SU-DHL-6 (cell line): Measurements from ENCODE around the gene FLNA.

Source experiments
- EZH2phosphoT487 ChIP-seq: fragments of 200-600 bp; sonication (generic), shearing (Covaris generic); conservative IDR thresholded peaks from 2 replicates; pipeline ENCODE4 v1.6.1; 2018; ENCODE audit warnings: mild to moderate bottlenecking, antibody characterized with exemption, low read length, moderate library complexity, mixed read lengths
- TF ChIP-seq, protein P1 (sequence below): fragments of 200-600 bp; sonication (generic); IDR thresholded peaks from one replicate; pipeline ENCODE4 v1.5.1; 2017; ENCODE audit warnings: antibody characterized with exemption, mild to moderate bottlenecking, low read length, moderate library complexity; ENCODE audit not compliant: insufficient read depth, poor library complexity, severe bottlenecking

DNA sequence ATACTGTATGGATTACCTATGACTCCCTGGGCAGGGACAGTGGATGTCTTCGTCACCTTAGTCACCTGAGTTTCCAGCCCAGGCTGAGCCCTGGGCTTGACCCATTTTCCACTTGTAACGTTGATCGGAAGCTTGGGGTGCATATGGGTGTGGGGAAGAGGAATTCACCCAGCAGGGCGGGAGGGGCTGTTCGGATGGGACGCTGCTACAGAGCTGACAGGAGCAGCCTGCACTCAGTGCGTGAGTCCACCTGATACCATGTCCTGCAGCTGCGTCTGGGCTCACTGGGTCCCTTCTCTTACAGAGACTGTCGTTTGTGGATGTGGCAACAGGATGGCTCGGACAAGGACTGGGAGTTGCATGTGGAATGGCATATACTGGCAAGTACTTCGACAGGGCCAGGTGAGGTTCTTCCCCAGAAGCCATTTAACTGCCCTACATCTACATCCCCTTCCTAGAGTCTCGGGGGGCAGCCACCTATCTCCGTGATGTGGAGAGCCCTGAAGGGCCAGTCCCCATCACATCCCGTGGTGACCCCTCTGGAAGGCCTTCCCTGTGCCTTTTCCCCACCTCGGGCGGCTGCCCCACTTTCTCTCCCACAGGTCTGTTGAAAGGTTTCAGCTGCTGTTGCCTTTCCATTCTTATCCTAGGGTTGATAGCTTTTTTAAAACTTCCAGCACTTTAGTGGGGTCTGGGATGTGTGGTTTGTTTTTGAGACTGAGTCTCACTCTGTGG, 65.2 kb downstream of the FLNA start:
- TF ChIP-seq, protein P1, sequence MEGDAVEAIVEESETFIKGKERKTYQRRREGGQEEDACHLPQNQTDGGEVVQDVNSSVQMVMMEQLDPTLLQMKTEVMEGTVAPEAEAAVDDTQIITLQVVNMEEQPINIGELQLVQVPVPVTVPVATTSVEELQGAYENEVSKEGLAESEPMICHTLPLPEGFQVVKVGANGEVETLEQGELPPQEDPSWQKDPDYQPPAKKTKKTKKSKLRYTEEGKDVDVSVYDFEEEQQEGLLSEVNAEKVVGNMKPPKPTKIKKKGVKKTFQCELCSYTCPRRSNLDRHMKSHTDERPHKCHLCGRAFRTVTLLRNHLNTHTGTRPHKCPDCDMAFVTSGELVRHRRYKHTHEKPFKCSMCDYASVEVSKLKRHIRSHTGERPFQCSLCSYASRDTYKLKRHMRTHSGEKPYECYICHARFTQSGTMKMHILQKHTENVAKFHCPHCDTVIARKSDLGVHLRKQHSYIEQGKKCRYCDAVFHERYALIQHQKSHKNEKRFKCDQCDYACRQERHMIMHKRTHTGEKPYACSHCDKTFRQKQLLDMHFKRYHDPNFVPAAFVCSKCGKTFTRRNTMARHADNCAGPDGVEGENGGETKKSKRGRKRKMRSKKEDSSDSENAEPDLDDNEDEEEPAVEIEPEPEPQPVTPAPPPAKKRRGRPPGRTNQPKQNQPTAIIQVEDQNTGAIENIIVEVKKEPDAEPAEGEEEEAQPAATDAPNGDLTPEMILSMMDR, result no peak
- no peak for TF ChIP-seq EZH2phosphoT487
